GM18951 (cell line): ENCODE measurements around the gene ABCC12.

Experiments
- POLR2A ChIP-seq: IDR thresholded peaks from 4 replicates; pipeline ENCODE4 v1.6.1; 2011; ENCODE audit warnings: mild to moderate bottlenecking; ENCODE audit not compliant: insufficient read length, insufficient read depth; ENCODE audit errors: extremely low read depth
- in situ Hi-C: fragments of 300-500 bp; cut with MboI; formaldehyde crosslinking; loops from one replicate; pipeline ENCODE4 v1.12.0; 2022; ENCODE audit warnings: low sequenced_read_pairs, mixed read lengths, inconsistent platforms; ENCODE audit not compliant: unreplicated experiment

The ABCC12 gene

DNA sequence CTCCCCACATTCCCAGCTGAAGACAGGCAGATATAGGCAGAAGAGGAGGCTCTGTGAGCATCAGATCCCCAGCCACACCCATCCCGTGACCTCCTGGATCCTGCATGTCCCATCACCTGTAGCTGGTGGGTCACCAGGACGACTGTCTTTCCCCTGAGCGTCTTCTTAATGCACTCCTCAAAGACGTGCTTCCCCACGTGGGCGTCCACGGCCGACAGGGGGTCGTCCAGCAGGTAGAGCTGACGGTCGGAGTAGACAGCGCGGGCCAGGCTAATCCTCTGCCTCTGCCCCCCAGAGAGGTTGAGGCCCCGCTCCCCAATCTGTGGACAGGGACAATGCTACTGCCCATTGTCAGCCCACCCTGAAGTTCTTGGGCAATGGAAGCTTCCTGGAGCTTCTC, 40.5 kb downstream of the ABCC12 start:
- in situ Hi-C loops, result no loop called here
- TF ChIP-seq POLR2A, result no peak

DNA sequence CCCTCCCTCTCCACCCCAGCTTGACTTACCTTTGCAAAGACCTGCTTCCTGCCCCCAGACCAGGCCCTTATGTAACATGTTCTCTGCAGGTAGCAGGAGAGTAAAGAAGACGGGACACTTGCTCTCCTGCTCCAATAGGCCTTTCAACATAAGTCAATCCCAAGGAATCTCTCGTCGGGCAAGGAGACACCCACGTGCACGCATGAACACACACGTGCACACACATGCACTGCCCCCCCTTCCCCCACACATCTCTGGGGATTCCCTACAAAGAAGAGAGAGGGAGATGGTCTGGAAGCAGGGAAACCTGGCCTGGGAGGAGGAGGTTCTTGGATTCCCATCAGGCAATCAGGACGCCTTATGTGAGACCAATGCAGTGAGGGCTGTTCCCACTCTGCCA, 41.4 kb downstream of the ABCC12 start:
- in situ Hi-C loops, result no loop called here
- no peak for TF ChIP-seq POLR2A

DNA sequence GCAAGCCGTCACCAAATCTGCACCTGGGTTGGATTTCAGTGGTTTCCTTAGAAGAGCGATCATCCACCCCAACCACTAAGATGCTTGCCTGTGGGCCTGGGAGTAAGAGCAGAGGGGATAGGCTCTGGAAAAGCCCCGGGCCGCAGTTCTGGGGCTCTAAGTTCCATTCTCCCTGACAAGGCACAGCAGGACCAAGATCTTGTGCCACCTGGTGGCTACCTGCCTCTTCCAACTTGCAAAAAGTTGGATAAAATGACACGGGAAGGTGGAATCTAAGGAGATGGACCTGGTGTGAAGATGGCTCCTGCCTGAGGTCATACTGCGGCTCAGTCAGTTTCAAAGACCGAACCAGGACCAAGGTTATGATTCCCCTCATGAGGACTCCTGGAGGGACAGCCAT, 42.3 kb downstream of the ABCC12 start:
- in situ Hi-C loops, result no loop called here
- no peak for TF ChIP-seq POLR2A

DNA sequence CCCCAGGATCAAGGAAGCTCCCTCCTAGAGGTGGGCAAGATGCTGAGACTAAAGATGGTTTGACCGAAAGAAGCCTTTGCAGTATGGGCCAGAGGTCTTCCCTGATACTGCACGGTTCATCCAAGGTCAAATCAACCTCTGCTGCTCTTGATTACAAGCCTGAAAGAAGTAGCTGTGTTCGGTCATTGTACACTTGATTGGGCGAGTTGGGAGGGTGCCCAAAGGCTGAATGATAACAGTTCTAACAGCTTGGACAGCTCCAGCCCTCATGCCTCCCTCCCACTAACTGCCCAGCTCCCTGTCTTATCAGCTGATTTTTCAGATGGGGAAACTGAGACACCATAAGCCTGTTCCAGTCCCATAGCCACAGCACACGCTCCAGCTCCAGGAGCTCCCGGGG, 42.8 kb downstream of the ABCC12 start:
- TF ChIP-seq POLR2A, result no peak
- in situ Hi-C loops, result no loop called here

DNA sequence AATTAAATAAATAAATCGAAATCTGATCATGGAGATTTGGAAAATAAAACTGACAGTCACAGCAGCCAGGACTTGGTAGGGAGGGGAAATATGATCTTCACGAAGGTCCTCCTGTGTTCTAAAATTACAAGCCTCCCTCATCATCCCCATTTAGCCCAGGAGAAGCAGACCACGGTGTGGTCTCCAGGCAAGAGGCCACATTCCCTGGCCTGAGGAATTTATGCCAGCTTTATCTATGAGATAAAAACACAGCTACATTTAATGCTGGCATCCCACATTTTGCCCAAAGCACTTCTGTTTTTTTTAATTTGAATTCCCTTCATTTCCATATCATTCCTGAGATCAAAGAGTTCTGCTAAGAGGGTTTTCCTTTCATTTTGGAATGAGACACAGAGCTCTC, 43.2 kb downstream of the ABCC12 start:
- no peak for TF ChIP-seq POLR2A
- in situ Hi-C loops, result no loop called here

DNA sequence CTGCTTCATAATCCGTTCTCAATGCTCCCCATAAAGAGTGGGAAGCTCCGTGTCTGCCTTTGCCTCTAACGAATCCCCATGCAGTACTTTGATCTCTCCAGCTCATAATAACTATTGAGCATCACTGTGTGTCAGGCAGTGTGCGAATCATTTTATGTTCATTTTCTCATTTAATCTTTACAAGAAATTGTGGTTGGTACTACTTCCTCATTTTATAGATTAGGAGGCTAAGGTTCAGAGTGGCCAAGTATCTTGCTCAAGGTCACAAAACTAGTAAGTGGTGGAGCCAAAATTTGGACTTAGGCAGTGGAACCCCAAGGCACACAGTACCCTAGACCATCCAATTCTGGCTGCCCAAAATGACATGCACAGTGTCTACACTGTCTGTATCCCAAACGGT, 44.8 kb downstream of the ABCC12 start:
- in situ Hi-C loops, result no loop called here
- no peak for TF ChIP-seq POLR2A

DNA sequence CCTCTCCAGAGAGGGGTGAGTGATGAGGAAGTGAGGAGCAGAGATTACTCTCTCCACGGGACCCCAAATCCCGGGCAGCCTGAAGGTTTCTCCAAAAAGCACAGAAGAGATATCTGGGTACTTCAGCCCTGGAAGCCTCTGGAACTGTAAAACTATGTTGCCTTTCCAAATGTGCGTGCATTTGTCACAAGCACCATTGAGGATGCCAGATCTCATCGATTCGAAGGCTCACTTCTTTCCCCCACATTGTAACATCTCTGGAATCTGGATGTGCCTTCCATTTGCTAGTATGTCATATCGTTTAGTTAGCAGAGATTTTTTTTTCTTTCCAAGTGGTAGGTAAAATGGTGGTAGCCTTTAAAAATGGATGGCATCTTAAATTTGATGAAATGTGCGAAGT, 45.8 kb downstream of the ABCC12 start:
- TF ChIP-seq POLR2A, result no peak
- in situ Hi-C loops, result no loop called here

DNA sequence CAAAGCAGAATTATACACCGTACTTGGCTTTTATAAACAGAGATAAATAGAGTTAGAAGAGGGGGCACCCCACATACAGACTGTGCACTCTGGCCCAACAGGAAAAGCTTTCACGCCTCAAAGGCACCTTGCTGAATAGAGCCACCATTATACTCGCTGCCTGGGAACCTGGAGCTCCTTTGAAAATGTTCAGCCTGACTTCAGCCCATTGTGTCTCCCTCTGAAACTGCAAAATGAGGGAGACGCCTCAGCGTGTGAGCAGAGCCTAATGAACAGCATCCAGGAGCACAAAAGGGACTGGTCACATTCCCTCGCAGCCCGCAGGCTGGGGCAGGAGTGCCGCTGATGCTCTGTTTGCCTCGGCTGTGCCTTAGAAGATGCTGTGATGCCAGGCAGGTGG, 46.3 kb downstream of the ABCC12 start:
- in situ Hi-C loops, result no loop called here
- TF ChIP-seq POLR2A, result no peak

DNA sequence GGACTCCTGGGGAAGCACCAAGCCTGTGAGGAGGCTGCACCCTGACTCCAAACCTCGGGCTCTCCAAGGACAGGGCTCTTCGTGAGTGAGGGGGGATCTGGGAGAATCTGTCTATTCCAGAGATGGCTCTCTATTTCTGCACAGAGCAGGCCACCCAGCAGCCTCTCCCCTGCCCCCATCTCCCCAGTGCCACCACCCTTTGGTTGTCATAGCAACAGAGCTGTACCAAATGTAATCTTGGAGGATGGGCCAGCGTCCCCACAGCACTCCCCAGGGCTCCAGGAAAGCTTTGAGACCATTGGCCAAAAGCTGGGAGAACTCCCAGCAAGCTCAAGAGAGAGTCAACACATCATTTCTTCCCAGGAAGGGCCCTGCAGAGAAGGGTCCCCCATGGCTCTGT, 49.3 kb downstream of the ABCC12 start:
- no peak for TF ChIP-seq POLR2A
- in situ Hi-C loops, result no loop called here
